Esophagus squamous epithelium (tissue), 5 donors: ENCODE results near the gene GLDN. TPM values are rescaled to one million over a fixed set of nuclear protein-coding genes. Genes with fewer than 3 reads are reported as not detected.
"Not testable (repeated sequence)": the region's sequence is repeated elsewhere in the genome, so short reads cannot be mapped to it uniquely, and the experiment has no call there.

ENCODE experiments used
- DNase-seq: peaks from one replicate; lab custom pipeline; 2025; lab: John Stamatoyannopoulos, UW
- H3K27ac ChIP-seq, 4 donors: fragments of 200-600 bp; sonication (generic); one replicate each; pipeline ENCODE4 v1.5.1; 2016 to 2019; ENCODE audit warnings: mild to moderate bottlenecking in 1 of 4
- H3K27me3 ChIP-seq, 4 donors: fragments of 200-600 bp; sonication (generic); 1 replicate in 3 of 4; 2 replicates in 1 of 4; pipeline versions ENCODE4 v1.5.1 to v1.6.0; 2017 to 2021; ENCODE audit warnings: antibody characterized with exemption in 1 of 4
- H3K36me3 ChIP-seq, 3 donors: fragments of 200-600 bp; sonication (generic); one replicate each; pipeline ENCODE4 v1.5.1; 2016 to 2019
- H3K4me1 ChIP-seq, 3 donors: fragments of 200-600 bp; sonication (generic); one replicate each; pipeline ENCODE4 v1.5.1; 2017 to 2019
- H3K4me3 ChIP-seq, 4 donors: fragments of 200-600 bp; sonication (generic); 1 replicate in 3 of 4; 2 replicates in 1 of 4; pipeline ENCODE4 v1.5.1; 2016 to 2019; ENCODE audit warnings: mild to moderate bottlenecking in 2 of 4, moderate library complexity in 1 of 4
- H3K9me3 ChIP-seq, 3 donors: fragments of 200-600 bp; sonication (generic); one replicate each; pipeline ENCODE4 v1.5.1; 2016 to 2019
- CTCF ChIP-seq, 6 experiments: fragments of 450-650 bp in 4 of 6; fragments of 200-600 bp in 2 of 6; sonication (generic) in 2 of 6; IDR thresholded peaks; one replicate each; pipeline ENCODE4 v1.5.1; 2016 to 2019; ENCODE audit warnings: antibody characterized with exemption in 6 of 6, mild to moderate bottlenecking in 4 of 6, moderate library complexity in 4 of 6
- POLR2A ChIP-seq, 4 donors: fragments of 450-650 bp; IDR thresholded peaks; one replicate each; pipeline ENCODE4 v1.6.1; 2017; ENCODE audit warnings: antibody characterized with exemption in 4 of 4, mild to moderate bottlenecking in 4 of 4, moderate library complexity in 3 of 4
- WGBS, 2 donors: methylation state at CpG; one replicate each; pipeline ENCODE4 v1.1.5; 2018; 5-methylcytosine and 5-hydroxymethylcytosine counted together
- intact Hi-C: fragments of 100-400 bp; cut with DNase I; formaldehyde crosslinking; loops from one replicate; pipeline ENCODE4 v1.15.0; 2022
- small RNA-seq, 4 donors: library from RNA; depleted of rRNA; stranded (forward); fragments of <200 nt; gene quantifications; one replicate each; pipeline ENCODE3, GENCODE V24; 2016
- total RNA-seq, 4 donors: library from RNA; depleted of rRNA; stranded (reverse); fragments of >200 nt; gene quantifications; one replicate each; pipeline ENCODE4 v1.1.0, GENCODE V29; 2016
- donor health status: DM: yes; HTN: yes; CAD: no.

Gene GLDN
- total RNA-seq, 4 donors from 2014 or later, result 0.31 to 2.1 (median 0.74) TPM

- no peak for DNase-seq
- intact Hi-C loops, result no loop called here
- no peaks in the 10 kb centered on the region for H3K9me3 ChIP-seq
- H3K27ac ChIP-seq, result no peak overlapping the region
- H3K27me3 ChIP-seq, result no peaks in the 10 kb centered on the region
- H3K4me1 ChIP-seq, result peaks cover 0 to 3% (median 0%) of the 10 kb centered on the region in 3 donors
- no peak for TF ChIP-seq POLR2A (IDR thresholded peaks at IDR 0.05)
- TF ChIP-seq CTCF (IDR thresholded peaks at IDR 0.05), result no peak
- H3K36me3 ChIP-seq, result peaks cover 0 to 27% (median 0%) of the 10 kb centered on the region in 3 donors
- 85 to 95% methylated on average over 1 of the region's 1 CpG for WGBS, 2 donors
- no peak overlapping the region for H3K4me3 ChIP-seq
Measured at GRCh38 chr15:51444807-51445206, 103.4 kb downstream of the GLDN start.

GRCh38 chr15:51446029-51446744 lies 104.7 kb downstream of the GLDN start:
- H3K27me3 ChIP-seq, H3K4me3 ChIP-seq, intact Hi-C loops, H3K9me3 ChIP-seq, H3K27ac ChIP-seq, DNase-seq, H3K4me1 ChIP-seq: not testable (repeated sequence)
- 87 to 95% methylated on average over 5 of the region's 5 CpGs for WGBS, 2 donors
- H3K36me3 ChIP-seq, result peaks cover 0 to 40% (median 0%) of the 10 kb centered on the region in 3 donors

- H3K27ac ChIP-seq, result no peak overlapping the region
- H3K9me3 ChIP-seq, result no peaks in the 10 kb centered on the region
- H3K4me1 ChIP-seq, result peaks cover 0 to 7% (median 0%) of the 10 kb centered on the region in 3 donors
- intact Hi-C loops, result no loop called here
- no peak for TF ChIP-seq POLR2A (IDR thresholded peaks at IDR 0.05)
- peaks cover 0 to 53% (median 0%) of the 10 kb centered on the region in 3 donors for H3K36me3 ChIP-seq
- no peak for DNase-seq
- no peak overlapping the region for H3K4me3 ChIP-seq
- WGBS, 2 donors, result 85 to 89% methylated on average over 4 of the region's 4 CpGs
- no peaks in the 10 kb centered on the region for H3K27me3 ChIP-seq
Measured at GRCh38 chr15:51447855-51448621, 106.6 kb downstream of the GLDN start.

- WGBS, 2 donors, result 84 to 87% methylated on average over 7 of the region's 7 CpGs
- Histone ChIP-seq H3K27me3 (no peaks in the 10 kb centered on the region), H3K27ac (no peak overlapping the region), H3K9me3 (no peaks in the 10 kb centered on the region), H3K4me3 (no peak overlapping the region), H3K36me3 (peaks cover 0 to 59% (median 0%) of the 10 kb centered on the region in 3 donors), H3K4me1 (peaks cover 0 to 7% (median 0%) of the 10 kb centered on the region in 3 donors)
- intact Hi-C loops, result no loop called here
- no peak for DNase-seq
- TF ChIP-seq CTCF (IDR thresholded peaks at IDR 0.05) (no peak), POLR2A (IDR thresholded peaks at IDR 0.05) (no peak)
Measured at GRCh38 chr15:51448622-51449399, 107.4 kb downstream of the GLDN start.

GRCh38 chr15:51450001-51450400 lies 108.5 kb downstream of the GLDN start:
- no peak overlapping the region for H3K27ac ChIP-seq
- WGBS, 2 donors, result 33 to 56% methylated on average over 6 of the region's 6 CpGs
- TF ChIP-seq CTCF (IDR thresholded peaks at IDR 0.05) (no peak), POLR2A (IDR thresholded peaks at IDR 0.05) (no peak)
- no peaks in the 10 kb centered on the region for H3K27me3 ChIP-seq
- intact Hi-C loops, result no loop called here
- DNase-seq, result no peak
- no peak overlapping the region for H3K4me3 ChIP-seq
- peaks cover 0 to 70% (median 0%) of the 10 kb centered on the region in 3 donors for H3K36me3 ChIP-seq
- H3K9me3 ChIP-seq, result no peaks in the 10 kb centered on the region
- peaks cover 0 to 7% (median 0%) of the 10 kb centered on the region in 3 donors for H3K4me1 ChIP-seq

Small RNAs within 50 kb of the gene (small RNA-seq; reads per million reads assigned to genes)
- gene AC020891.4, result 0 reads per million in 4 donors
- gene MIR7973-1, result 0 reads per million in 4 donors

Other genes with a start within 250 kb of the GLDN start
- 10 to 100 TPM in 2 of 4 donors, 1 to 10 TPM in 2; 3.7 to 13.1 (median 8.1) TPM for gene TNFAIP8L3, start 246.7 kb upstream of the GLDN start, total RNA-seq
- under 1 TPM in 1 of 4 donors, not detected in 3; 0.38 TPM for gene CYP19A1, start 3.1 kb upstream of the GLDN start, total RNA-seq